Natural killer cell treated with Interleukin-12 subunit alpha and Interleukin-12 subunit beta and Interleukin-15 and Interleukin-18, amount 100 ng/mL, for 72 hours (primary cell): ENCODE measurements around the gene ARHGEF40. TPM values are rescaled to one million over a fixed set of nuclear protein-coding genes. Genes with fewer than 3 reads are reported as not detected.

Experiments
- ATAC-seq, 2 donors: fragments of 150-1000 bp; cut with Tn5 transposase in 1 of 2; sonication (Bioruptor Pico), chemical (Tn5 transposase) in 1 of 2; 2 replicates each; pipeline ENCODE4 v1.10.0; 2021
- DNase-seq: peaks from one replicate; pipeline ENCODE4 v3.0.0; 2022; ENCODE audit warnings: low spot score
- H3K27ac Mint-ChIP-seq, 2 donors: 1 replicate in 1 of 2; 2 replicates in 1 of 2; pipeline ENCODE4 v1.8.0; 2022; ENCODE audit warnings: mixed read lengths in 2 of 2, mild to moderate bottlenecking in 1 of 2, moderate library complexity in 1 of 2
- H3K27me3 Mint-ChIP-seq, 2 donors: 1 replicate in 1 of 2; 2 replicates in 1 of 2; pipeline ENCODE4 v1.8.0; 2022; ENCODE audit warnings: mixed read lengths in 2 of 2
- H3K36me3 Mint-ChIP-seq: one replicate; pipeline ENCODE4 v1.8.0; 2022; ENCODE audit warnings: mixed read lengths
- H3K4me1 Mint-ChIP-seq, 2 donors: 1 replicate in 1 of 2; 2 replicates in 1 of 2; pipeline ENCODE4 v1.8.0; 2022; ENCODE audit warnings: low read depth in 2 of 2, mixed read lengths in 2 of 2, mild to moderate bottlenecking in 1 of 2
- H3K4me3 Mint-ChIP-seq: one replicate; pipeline ENCODE4 v1.8.0; 2022; ENCODE audit warnings: mixed read lengths
- H3K9me3 Mint-ChIP-seq: 2 replicates; pipeline ENCODE4 v1.8.0; 2022; ENCODE audit warnings: mixed read lengths
- total RNA-seq, 2 donors: library from RNA; stranded (reverse); gene quantifications; one replicate each; pipeline ENCODE4 v1.2.3, GENCODE V29; 2022

Gene ARHGEF40
- total RNA-seq, 2 donors from 2014 or later = 0.36 to 0.75 TPM

- DNase-seq (no peak), ATAC-seq (peak in 1 of 2 donors; percentile 15)
- Mint-ChIP-seq H3K27ac (no peak overlapping the region), H3K9me3 (no peaks in the 10 kb centered on the region), H3K36me3 (no peaks in the 10 kb centered on the region), H3K4me1 (peaks cover 0 to 5% of the 10 kb centered on the region in 2 donors), H3K27me3 (peaks cover 29% of the 10 kb centered on the region in 2 donors), H3K4me3 (no peak overlapping the region)
These were observed 26.0 kb upstream of the ARHGEF40 start for GRCh38 chr14:21043974-21044618.

GRCh38 chr14:21047378-21047781, 22.7 kb upstream of the ARHGEF40 start:
- no peaks in the 10 kb centered on the region for H3K9me3 Mint-ChIP-seq
- no peak overlapping the region for H3K4me3 Mint-ChIP-seq
- no peak overlapping the region for H3K27ac Mint-ChIP-seq
- ATAC-seq (no peak), DNase-seq (no peak)
- no peaks in the 10 kb centered on the region for H3K36me3 Mint-ChIP-seq
- peaks cover 0 to 5% of the 10 kb centered on the region in 2 donors for H3K4me1 Mint-ChIP-seq
- H3K27me3 Mint-ChIP-seq = peaks cover 24 to 28% of the 10 kb centered on the region in 2 donors

- no peaks in the 10 kb centered on the region for H3K36me3 Mint-ChIP-seq
- DNase-seq (no peak), ATAC-seq (no peak)
- H3K4me1 Mint-ChIP-seq = peaks cover 0 to 5% of the 10 kb centered on the region in 2 donors
- no peak overlapping the region for H3K4me3 Mint-ChIP-seq
- peaks cover 18 to 28% of the 10 kb centered on the region in 2 donors for H3K27me3 Mint-ChIP-seq
- no peak overlapping the region for H3K27ac Mint-ChIP-seq
- H3K9me3 Mint-ChIP-seq = no peaks in the 10 kb centered on the region
These were observed 21.5 kb upstream of the ARHGEF40 start for GRCh38 chr14:21048638-21049037.

- H3K27ac Mint-ChIP-seq = no peak overlapping the region
These were observed 20.8 kb upstream of the ARHGEF40 start for GRCh38 chr14:21049271-21049673.

GRCh38 chr14:21050597-21050996, 19.5 kb upstream of the ARHGEF40 start:
- H3K9me3 Mint-ChIP-seq = no peaks in the 10 kb centered on the region
- no peak for ATAC-seq
- no peaks in the 10 kb centered on the region for H3K4me1 Mint-ChIP-seq
- H3K27me3 Mint-ChIP-seq = peaks cover 8 to 13% of the 10 kb centered on the region in 2 donors
- no peaks in the 10 kb centered on the region for H3K36me3 Mint-ChIP-seq
- H3K27ac Mint-ChIP-seq = no peak overlapping the region
- H3K4me3 Mint-ChIP-seq = no peak overlapping the region
- no peak for DNase-seq

More at GRCh38 chr14:21049271-21049673, 20.8 kb upstream of the ARHGEF40 start:
- DNase-seq = no peak
- Mint-ChIP-seq H3K9me3 (no peaks in the 10 kb centered on the region), H3K36me3 (no peaks in the 10 kb centered on the region), H3K4me3 (no peak overlapping the region), H3K4me1 (peaks cover 0 to 3% of the 10 kb centered on the region in 2 donors), H3K27me3 (peaks cover 16 to 26% of the 10 kb centered on the region in 2 donors)
- ATAC-seq = no peak

- H3K27ac Mint-ChIP-seq = no peak overlapping the region
- H3K36me3 Mint-ChIP-seq = no peaks in the 10 kb centered on the region
- H3K4me1 Mint-ChIP-seq = no peaks in the 10 kb centered on the region
- no peak for DNase-seq
- H3K9me3 Mint-ChIP-seq = no peaks in the 10 kb centered on the region
- ATAC-seq = no peak
- H3K4me3 Mint-ChIP-seq = no peak overlapping the region
- peaks cover 5 to 11% of the 10 kb centered on the region in 2 donors for H3K27me3 Mint-ChIP-seq
These were observed 16.7 kb upstream of the ARHGEF40 start for GRCh38 chr14:21053184-21054122.

GRCh38 chr14:21054123-21054767, 15.9 kb upstream of the ARHGEF40 start:
- no peaks in the 10 kb centered on the region for H3K4me1 Mint-ChIP-seq
- peak in 1 of 2 donors; percentile 14 for ATAC-seq
- H3K9me3 Mint-ChIP-seq = no peaks in the 10 kb centered on the region

GRCh38 chr14:21054768-21055145, 15.3 kb upstream of the ARHGEF40 start:
- no peaks in the 10 kb centered on the region for H3K36me3 Mint-ChIP-seq
- no peaks in the 10 kb centered on the region for H3K4me1 Mint-ChIP-seq
- no peak for DNase-seq
- H3K9me3 Mint-ChIP-seq = no peaks in the 10 kb centered on the region
- no peak overlapping the region for H3K4me3 Mint-ChIP-seq
- no peak for ATAC-seq
- H3K27ac Mint-ChIP-seq = no peak overlapping the region
- H3K27me3 Mint-ChIP-seq = peaks cover 4 to 14% of the 10 kb centered on the region in 2 donors

More at GRCh38 chr14:21054123-21054767, 15.9 kb upstream of the ARHGEF40 start:
- no peak for DNase-seq
- Mint-ChIP-seq H3K36me3 (no peaks in the 10 kb centered on the region), H3K27me3 (peaks cover 2 to 11% of the 10 kb centered on the region in 2 donors), H3K4me3 (no peak overlapping the region), H3K27ac (no peak overlapping the region)

- ATAC-seq = no peak
- Mint-ChIP-seq H3K4me1 (no peaks in the 10 kb centered on the region), H3K9me3 (no peaks in the 10 kb centered on the region), H3K36me3 (no peaks in the 10 kb centered on the region), H3K27ac (no peak overlapping the region), H3K4me3 (no peak overlapping the region), H3K27me3 (peaks cover 10 to 22% of the 10 kb centered on the region in 2 donors)
- no peak for DNase-seq
These were observed 14.5 kb upstream of the ARHGEF40 start for GRCh38 chr14:21055432-21056117.

- no peak for DNase-seq
- H3K4me3 Mint-ChIP-seq = no peak overlapping the region
- no peaks in the 10 kb centered on the region for H3K36me3 Mint-ChIP-seq
- no peaks in the 10 kb centered on the region for H3K9me3 Mint-ChIP-seq
- H3K27me3 Mint-ChIP-seq = peaks cover 12 to 31% of the 10 kb centered on the region in 2 donors
- no peak overlapping the region for H3K27ac Mint-ChIP-seq
- ATAC-seq = no peak
- no peaks in the 10 kb centered on the region for H3K4me1 Mint-ChIP-seq
These were observed 13.5 kb upstream of the ARHGEF40 start for GRCh38 chr14:21056520-21057163.

GRCh38 chr14:21057803-21058675, 12.1 kb upstream of the ARHGEF40 start, which contains the start of gene RNASE8:
RNASE8 (plus strand) TSS chr14:21057822; CDS start chr14:21057893, 71 bp downstream.
- peak in 1 of 2 donors; percentile 58 for ATAC-seq
- H3K9me3 Mint-ChIP-seq = no peaks in the 10 kb centered on the region
- no peaks in the 10 kb centered on the region for H3K4me1 Mint-ChIP-seq
- no peak within 1 kb of the TSS for H3K27ac Mint-ChIP-seq
- H3K4me3 Mint-ChIP-seq = no peak within 1 kb of the TSS
- no peaks in the 10 kb centered on the region for H3K36me3 Mint-ChIP-seq
- DNase-seq = no peak
- H3K27me3 Mint-ChIP-seq = peaks cover 18 to 27% of the 10 kb centered on the region in 2 donors

GRCh38 chr14:21058903-21059302, 11.2 kb upstream of the ARHGEF40 start:
- H3K4me1 Mint-ChIP-seq = no peaks in the 10 kb centered on the region
- no peak overlapping the region for H3K27ac Mint-ChIP-seq
- no peak overlapping the region for H3K4me3 Mint-ChIP-seq
- no peaks in the 10 kb centered on the region for H3K9me3 Mint-ChIP-seq
- peaks cover 23 to 36% of the 10 kb centered on the region in 2 donors for H3K27me3 Mint-ChIP-seq
- DNase-seq (no peak), ATAC-seq (peak in 1 of 2 donors; percentile 52)
- H3K36me3 Mint-ChIP-seq = no peaks in the 10 kb centered on the region
